GM23248 (cell line): Measurements from ENCODE around the gene CARS1. TPM values are rescaled to one million over a fixed set of nuclear protein-coding genes. Genes with fewer than 3 reads are reported as not detected.

ENCODE experiments used
- DNase-seq: peaks from one replicate; pipeline ENCODE4 v3.0.0-alpha.2; 2015
- H2AFZ ChIP-seq: fragments of 200-600 bp; sonication (generic); 2 replicates; pipeline ENCODE4 v1.6.1; 2016; ENCODE audit warnings: antibody characterized with exemption
- H3F3A ChIP-seq: fragments of 200-600 bp; sonication (generic); 2 replicates; pipeline ENCODE4 v1.6.1; 2016; ENCODE audit warnings: mild to moderate bottlenecking, antibody characterized with exemption, mixed run types; ENCODE audit not compliant: insufficient read depth
- H3K27ac ChIP-seq: fragments of 200-600 bp; sonication (generic); 2 replicates; pipeline ENCODE4 v1.5.1; 2016; ENCODE audit warnings: mild to moderate bottlenecking
- H3K27me3 ChIP-seq: fragments of 200-600 bp; sonication (generic); replicated peaks from 2 replicates; pipeline ENCODE4 v1.6.1; 2016; ENCODE audit warnings: mild to moderate bottlenecking; ENCODE audit not compliant: insufficient read depth
- H3K36me3 ChIP-seq: fragments of 200-600 bp; sonication (generic); 2 replicates; pipeline ENCODE4 v1.6.1; 2016; ENCODE audit warnings: low read depth, mild to moderate bottlenecking
- H3K4me1 ChIP-seq: fragments of 200-600 bp; sonication (generic); 2 replicates; pipeline ENCODE4 v1.6.1; 2016; ENCODE audit warnings: mild to moderate bottlenecking; ENCODE audit not compliant: insufficient read depth
- H3K4me2 ChIP-seq: fragments of 200-600 bp; sonication (generic); one replicate; pipeline ENCODE4 v1.6.1; 2016; ENCODE audit warnings: mild to moderate bottlenecking; ENCODE audit not compliant: unreplicated experiment
- H3K4me3 ChIP-seq: fragments of 200-600 bp; sonication (generic); 2 replicates; pipeline ENCODE4 v1.5.1; 2016; ENCODE audit warnings: mild to moderate bottlenecking
- H3K79me2 ChIP-seq: fragments of 200-600 bp; sonication (generic); 2 replicates; pipeline ENCODE4 v1.6.1; 2016; ENCODE audit warnings: mild to moderate bottlenecking; ENCODE audit not compliant: insufficient read depth
- H3K9ac ChIP-seq: fragments of 200-600 bp; sonication (generic); 2 replicates; pipeline ENCODE4 v1.6.1; 2016; ENCODE audit warnings: mild to moderate bottlenecking
- H3K9me2 ChIP-seq: fragments of 200-600 bp; sonication (generic); 2 replicates; pipeline ENCODE4 v1.6.1; 2016; ENCODE audit warnings: mixed run types, mild to moderate bottlenecking, moderate library complexity; ENCODE audit not compliant: insufficient read depth
- H3K9me3 ChIP-seq: fragments of 200-600 bp; sonication (generic); one replicate; pipeline ENCODE4 v1.6.1; 2017; ENCODE audit warnings: low read depth
- H4K20me1 ChIP-seq: fragments of 200-600 bp; sonication (generic); 2 replicates; pipeline ENCODE4 v1.6.0; 2016; ENCODE audit not compliant: insufficient read depth
- EZH2 ChIP-seq: fragments of 200-600 bp; sonication (generic); IDR thresholded peaks from 2 replicates; pipeline ENCODE4 v1.6.1; 2018; ENCODE audit warnings: antibody characterized with exemption, mild to moderate bottlenecking; ENCODE audit not compliant: insufficient read depth, poor library complexity, severe bottlenecking
- EZH2phosphoT487 ChIP-seq: fragments of 200-600 bp; sonication (generic); IDR thresholded peaks from 2 replicates; pipeline ENCODE4 v1.6.1; 2018; ENCODE audit warnings: antibody characterized with exemption, moderate library complexity, mild to moderate bottlenecking, low read depth; ENCODE audit not compliant: insufficient read depth
- WGBS, 2 experiments: methylation state at CpG; one replicate each; pipeline ENCODE4 v1.1.6; 2015 to 2017; ENCODE audit warnings: low lambda C conversion rate in 2 of 2, low coverage in 1 of 2; ENCODE audit errors: missing lambda C conversion rate in 2 of 2; 5-methylcytosine and 5-hydroxymethylcytosine counted together
- in situ Hi-C: fragments of 300-500 bp; cut with MboI; formaldehyde crosslinking; loops from 2 replicates; pipeline ENCODE4 v1.15.0; 2020
- polyA plus RNA-seq: library from polyadenylated mRNA; unstranded; fragments of >200 nt; fragmentation: Nextera tagmentation; extraction: Ambion mirVana; gene quantifications from 2 replicates; pipeline ENCODE4 v1.2.1, GENCODE V29; 2016
- total RNA-seq: library from RNA; depleted of rRNA; stranded (reverse); fragments of >200 nt; shearing (Covaris generic); gene quantifications from 2 replicates; pipeline ENCODE4 v1.2.3, GENCODE V29; 2014

Gene CARS1
- total and polyA plus RNA-seq, 2 experiments from 2014 or later: 111 to 115 TPM

GRCh38 chr11:2987881-2988861, 69.1 kb downstream of the CARS1 start:
- Histone ChIP-seq H2AFZ (no peak overlapping the region), H3K27ac (peak overlapping the region; percentile 6; the same call in 1 of the 2 replicates)

GRCh38 chr11:2983908-2984307, 73.3 kb downstream of the CARS1 start:
- Histone ChIP-seq H3K4me1 (peaks cover 15% of the 10 kb centered on the region), H3K4me2 (no peak overlapping the region), H3K27ac (no peak overlapping the region), H4K20me1 (0 out of 2 replicates have a peak, but pooled peaks cover 4% of the 10 kb centered on the region), H3K9me3 (no peaks in the 10 kb centered on the region), H3K9me2 (no peaks in the 10 kb centered on the region), H3K79me2 (peaks cover 100% of the 10 kb centered on the region), H3F3A (no peaks in the 10 kb centered on the region), H3K4me3 (no peak overlapping the region), H3K9ac (no peak overlapping the region), H3K27me3 (no peaks in the 10 kb centered on the region), H2AFZ (no peak overlapping the region), H3K36me3 (peaks cover 5% of the 10 kb centered on the region)
- DNase-seq: no peak
- TF ChIP-seq EZH2phosphoT487 (no peak), EZH2 (no peak)
- in situ Hi-C loops: no loop called here
- 96 to 100% methylated on average over 4 of the region's 4 CpGs for WGBS, 2 experiments

More at GRCh38 chr11:2987881-2988861, 69.1 kb downstream of the CARS1 start:
- Histone ChIP-seq H3K9me3 (no peaks in the 10 kb centered on the region), H3K9me2 (no peaks in the 10 kb centered on the region), H3K79me2 (peaks cover 85% of the 10 kb centered on the region), H3K4me3 (peak overlapping the region; percentile 83), H3K36me3 (no peaks in the 10 kb centered on the region), H3K27me3 (no peaks in the 10 kb centered on the region), H3F3A (peaks cover 13% of the 10 kb centered on the region), H4K20me1 (no peaks in the 10 kb centered on the region), H3K4me1 (peaks cover 32% of the 10 kb centered on the region), H3K4me2 (peak overlapping the region; percentile 97), H3K9ac (peak overlapping the region; percentile 91)
- in situ Hi-C loops: no loop called here
- TF ChIP-seq EZH2 (no peak), EZH2phosphoT487 (no peak)
- 69 to 70% methylated on average over 11 of the region's 11 CpGs for WGBS, 2 experiments
- peak; percentile 29 for DNase-seq

- H3K36me3 ChIP-seq: peaks cover 19% of the 10 kb centered on the region
- H3F3A ChIP-seq: no peaks in the 10 kb centered on the region
- TF ChIP-seq EZH2 (no peak), EZH2phosphoT487 (no peak)
Observed at GRCh38 chr11:2982214-2982613, 75.0 kb downstream of the CARS1 start.

GRCh38 chr11:2981130-2981529, 76.1 kb downstream of the CARS1 start:
- H3K79me2 ChIP-seq: peaks cover 100% of the 10 kb centered on the region
- H3K9me2 ChIP-seq: no peaks in the 10 kb centered on the region
- 99% methylated on average over 8 of the region's 8 CpGs for WGBS, 2 experiments
- H3K4me1 ChIP-seq: 0 out of 2 replicates have a peak, but pooled peaks cover 3% of the 10 kb centered on the region
- TF ChIP-seq EZH2 (no peak), EZH2phosphoT487 (no peak)
- H3K4me2 ChIP-seq: no peak overlapping the region
- H3K36me3 ChIP-seq: peaks cover 26% of the 10 kb centered on the region
- H3F3A ChIP-seq: no peaks in the 10 kb centered on the region
- H3K4me3 ChIP-seq: no peak overlapping the region
- H3K9ac ChIP-seq: no peak overlapping the region
- no peaks in the 10 kb centered on the region for H3K27me3 ChIP-seq
- in situ Hi-C loops: no loop called here
- H2AFZ ChIP-seq: no peak overlapping the region
- H3K27ac ChIP-seq: no peak overlapping the region
- 0 out of 2 replicates have a peak, but pooled peaks cover 4% of the 10 kb centered on the region for H4K20me1 ChIP-seq
- DNase-seq: no peak
- no peaks in the 10 kb centered on the region for H3K9me3 ChIP-seq

More at GRCh38 chr11:2982214-2982613, 75.0 kb downstream of the CARS1 start:
- no peak for DNase-seq
- Histone ChIP-seq H3K27ac (no peak overlapping the region), H3K9ac (no peak overlapping the region), H3K79me2 (peaks cover 100% of the 10 kb centered on the region), H3K4me3 (no peak overlapping the region), H3K9me3 (no peaks in the 10 kb centered on the region), H3K4me2 (no peak overlapping the region), H3K9me2 (no peaks in the 10 kb centered on the region), H3K4me1 (0 out of 2 replicates have a peak, but pooled peaks cover 3% of the 10 kb centered on the region), H3K27me3 (no peaks in the 10 kb centered on the region), H2AFZ (no peak overlapping the region), H4K20me1 (0 out of 2 replicates have a peak, but pooled peaks cover 4% of the 10 kb centered on the region)
- WGBS, 2 experiments: 78 to 82% methylated on average over 2 of the region's 2 CpGs
- in situ Hi-C loops: no loop called here
